HepG2 (cell line): ENCODE data around the gene SAMD15. TPM values are rescaled to one million over a fixed set of nuclear protein-coding genes. Genes with fewer than 3 reads are reported as not detected.

Experiments
- AHR ChIP-seq: IDR thresholded peaks from 2 replicates; pipeline ENCODE4 v1.6.1; 2018; ENCODE audit warnings: missing genetic modification reagents, missing compliant biosample characterization
- ELF3 ChIP-seq: IDR thresholded peaks from 2 replicates; pipeline ENCODE4 v1.6.1; 2016; ENCODE audit warnings: missing genetic modification reagents, missing compliant biosample characterization
- FOXA1 ChIP-seq, 2 experiments: fragments of 450-650 bp in 1 of 2; sonication (generic) in 1 of 2; formaldehyde crosslinking in 1 of 2; IDR thresholded peaks; 2 replicates each; pipeline versions ENCODE4 v1.4.0 to v1.6.1; 2016 to 2020; ENCODE audit warnings: missing genetic modification reagents in 1 of 2
- HNF4G ChIP-seq, 2 experiments: sonication (generic) in 1 of 2; formaldehyde crosslinking in 1 of 2; IDR thresholded peaks; 2 replicates each; pipeline versions ENCODE4 v1.4.0 to v1.6.1; 2011 to 2020; ENCODE audit warnings: borderline replicate concordance in 2 of 2, low read depth in 2 of 2, mild to moderate bottlenecking in 2 of 2, low read length in 1 of 2, missing genetic modification reagents in 1 of 2, moderate library complexity in 1 of 2
- HNRNPL ChIP-seq: fragments of 200-400 bp; formaldehyde crosslinking; IDR thresholded peaks from 2 replicates; pipeline ENCODE4 v1.6.1; 2017; ENCODE audit warnings: mild to moderate bottlenecking, low read depth, low read length
- HOXA7 ChIP-seq: sonication (generic); formaldehyde crosslinking; IDR thresholded peaks from 2 replicates; pipeline ENCODE4 v1.8.1; 2022; ENCODE audit warnings: mild to moderate bottlenecking, missing genetic modification reagents, moderate library complexity
- IRF2 ChIP-seq: IDR thresholded peaks from 2 replicates; pipeline ENCODE4 v1.6.1; 2018; ENCODE audit warnings: missing genetic modification reagents, missing compliant biosample characterization
- KLF12 ChIP-seq: sonication (generic); formaldehyde crosslinking; IDR thresholded peaks from 2 replicates; pipeline ENCODE4 v1.4.0; 2020; ENCODE audit warnings: missing genetic modification reagents, borderline replicate concordance
- KLF16 ChIP-seq, 2 experiments: sonication (generic) in 1 of 2; formaldehyde crosslinking in 1 of 2; IDR thresholded peaks; 2 replicates each; pipeline versions ENCODE4 v1.6.1 to v1.8.0; 2016 to 2023; ENCODE audit warnings: missing genetic modification reagents in 2 of 2, missing compliant biosample characterization in 1 of 2
- MAF1 ChIP-seq: sonication (generic); formaldehyde crosslinking; IDR thresholded peaks from 2 replicates; pipeline ENCODE4 v1.5.0; 2020; ENCODE audit warnings: missing genetic modification reagents, borderline replicate concordance
- RAD51 ChIP-seq: fragments of 450-650 bp; IDR thresholded peaks from 2 replicates; pipeline ENCODE4 v1.6.1; 2016; ENCODE audit warnings: borderline replicate concordance
- TFDP2 ChIP-seq: sonication (generic); formaldehyde crosslinking; IDR thresholded peaks from 2 replicates; pipeline ENCODE4 v1.4.0; 2020; ENCODE audit warnings: missing genetic modification reagents
- YY1 ChIP-seq: IDR thresholded peaks from 2 replicates; pipeline ENCODE4 v1.6.1; 2011; ENCODE audit warnings: low read length, low read depth, moderate library complexity, mild to moderate bottlenecking; ENCODE audit not compliant: insufficient read depth, insufficient replicate concordance
- ZNF224 ChIP-seq: sonication (generic); formaldehyde crosslinking; IDR thresholded peaks from 2 replicates; pipeline ENCODE4 v1.5.0; 2020; ENCODE audit warnings: mild to moderate bottlenecking, missing genetic modification reagents
- ZNF407 ChIP-seq: sonication (generic); formaldehyde crosslinking; IDR thresholded peaks from one replicate; pipeline ENCODE4 v1.5.1; 2020; ENCODE audit warnings: mild to moderate bottlenecking, missing genetic modification reagents; ENCODE audit errors: not compliant biosample characterization
- ZNF720 ChIP-seq: sonication (generic); formaldehyde crosslinking; IDR thresholded peaks from 2 replicates; pipeline ENCODE4 v1.4.0; 2020; ENCODE audit warnings: missing genetic modification reagents
- ZNF740 ChIP-seq: sonication (generic); formaldehyde crosslinking; IDR thresholded peaks from 2 replicates; pipeline ENCODE4 v1.4.0; 2020; ENCODE audit warnings: missing genetic modification reagents
- ZNF749 ChIP-seq: sonication (generic); formaldehyde crosslinking; IDR thresholded peaks from 2 replicates; pipeline ENCODE4 v1.8.0; 2022; ENCODE audit warnings: mild to moderate bottlenecking, missing genetic modification reagents, moderate library complexity, borderline replicate concordance
- polyA plus RNA-seq, 8 experiments: library from polyadenylated mRNA; depleted of rRNA in 3 of 8; stranded (reverse) in 7 of 8; unstranded in 1 of 8; fragments of >200 nt; fragmentation: Illumina TruSeq in 4 of 8; extraction: Trizol in 4 of 8; gene quantifications; 2 replicates each; pipeline versions ENCODE4 v1.2.1 to v1.2.3, GENCODE V29; 2011 to 2016; ENCODE audit warnings: low read depth in 4 of 8, missing spikeins in 1 of 8, mixed read lengths in 1 of 8; ENCODE audit not compliant: insufficient read depth in 1 of 8
- total RNA-seq, 5 experiments: library from RNA; depleted of rRNA; stranded (reverse); fragments of >200 nt; fragmentation: Illumina TruSeq; extraction: Trizol; gene quantifications; 2 replicates each; pipeline ENCODE4 v1.2.3, GENCODE V29; 2016; ENCODE audit warnings: low read depth in 1 of 5

Gene SAMD15
- total and polyA plus RNA-seq, 2 of the 13 experiments (the other 11 are each of a cell fraction or from before 2014, with no cell fraction given): 0.09 to 1.3 TPM

GRCh38 chr14:77376771-77377501 lies at the start of gene SAMD15, which contains the start of gene TMED8 (continued):
- TF ChIP-seq ZNF407 (CRISPR knock-in tag): no peak
- no peak for TF ChIP-seq ZNF740
- TF ChIP-seq YY1: peak; percentile 73
- TF ChIP-seq ZNF720 (CRISPR knock-in tag): no peak
- TF ChIP-seq HOXA7 (CRISPR knock-in tag): no peak
- peak; percentile 58; the same call in 1 of the 2 replicates for TF ChIP-seq MAF1 (CRISPR knock-in tag)
- TF ChIP-seq RAD51: no peak
- TF ChIP-seq KLF16 (CRISPR knock-in tag; IDR thresholded peaks at IDR 0.05): no peak; a peak in 1 of 4 replicates
- TF ChIP-seq KLF12 (CRISPR knock-in tag): peak; percentile 52; the same call in 1 of the 2 replicates
- TF ChIP-seq TFDP2 (CRISPR knock-in tag): peak; percentile 35; the same call in 1 of the 2 replicates
- no peak for TF ChIP-seq FOXA1 (IDR thresholded peaks at IDR 0.05)
- 0 out of 2 replicates have a peak, but pooled peaks have one; percentile 19 for TF ChIP-seq FOXA1 (CRISPR knock-in tag; IDR thresholded peaks at IDR 0.05)
- peak; percentile 5; the same call in 1 of the 2 replicates for TF ChIP-seq AHR (CRISPR knock-in tag)
- TF ChIP-seq ZNF749 (CRISPR knock-in tag): peak; percentile 27; the same call in 1 of the 2 replicates
- peak; percentile 14; the same call in 1 of the 2 replicates for TF ChIP-seq HNF4G (IDR thresholded peaks at IDR 0.05; ENCODE audit: borderline replicate concordance, low read depth, low read length)
- no peak for TF ChIP-seq HNF4G (CRISPR knock-in tag; IDR thresholded peaks at IDR 0.05; ENCODE audit: borderline replicate concordance, low read depth)
- no peak for TF ChIP-seq IRF2 (CRISPR knock-in tag)
- TF ChIP-seq ZNF224 (CRISPR knock-in tag): 0 out of 2 replicates have a peak, but pooled peaks have one; percentile 10
- TF ChIP-seq ELF3 (CRISPR knock-in tag): peak; percentile 28; the same call in 1 of the 2 replicates
- TF ChIP-seq HNRNPL: no peak
